CMK (cell line): ENCODE results near the gene MACROD2.
"Not testable (repeated sequence)": the region's sequence is repeated elsewhere in the genome, so short reads cannot be mapped to it uniquely, and the experiment has no call there.

Source experiments
- DNase-seq: peaks from one replicate; pipeline ENCODE4 v3.0.0-alpha.2; 2010; ENCODE audit warnings: low read depth

MACROD2 gene

GRCh38 chr20:14957402-14957801 is 962.1 kb downstream of the MACROD2 start:
- no peak for DNase-seq

GRCh38 chr20:14958626-14959025 is 963.3 kb downstream of the MACROD2 start:
- no peak for DNase-seq

GRCh38 chr20:14959506-14960475 is 964.5 kb downstream of the MACROD2 start:
- DNase-seq = no peak

- no peak for DNase-seq
Observed at GRCh38 chr20:14960831-14961230, 965.5 kb downstream of the MACROD2 start.

- no peak for DNase-seq
Observed at GRCh38 chr20:14963262-14963663, 967.9 kb downstream of the MACROD2 start.

- DNase-seq = no peak
Observed at GRCh38 chr20:14966203-14966602, 970.9 kb downstream of the MACROD2 start.

GRCh38 chr20:14966808-14967207 is 971.5 kb downstream of the MACROD2 start:
- DNase-seq = no peak

- DNase-seq = no peak
Observed at GRCh38 chr20:14972256-14972655, 976.9 kb downstream of the MACROD2 start.

- DNase-seq = no peak
Observed at GRCh38 chr20:14972690-14973089, 977.4 kb downstream of the MACROD2 start.

- no peak for DNase-seq
Observed at GRCh38 chr20:14979453-14979986, 984.2 kb downstream of the MACROD2 start.

GRCh38 chr20:14981486-14981885 is 986.2 kb downstream of the MACROD2 start:
- DNase-seq = not testable (repeated sequence)

- DNase-seq = not testable (repeated sequence)
Observed at GRCh38 chr20:14982324-14982723, 987.0 kb downstream of the MACROD2 start.

- no peak for DNase-seq
Observed at GRCh38 chr20:14984305-14984704, 989.0 kb downstream of the MACROD2 start.

GRCh38 chr20:14984768-14985622 is 989.7 kb downstream of the MACROD2 start:
- no peak for DNase-seq

GRCh38 chr20:14986026-14986655 is 990.8 kb downstream of the MACROD2 start:
- DNase-seq = no peak

- DNase-seq = no peak
Observed at GRCh38 chr20:14986656-14987055, 991.3 kb downstream of the MACROD2 start.

GRCh38 chr20:14989535-14990290 is 994.4 kb downstream of the MACROD2 start:
- no peak for DNase-seq

GRCh38 chr20:14991023-14991422 is 995.7 kb downstream of the MACROD2 start:
- no peak for DNase-seq

GRCh38 chr20:14992153-14992552 is 996.8 kb downstream of the MACROD2 start:
- DNase-seq = no peak

- no peak for DNase-seq
Observed at GRCh38 chr20:14992961-14993360, 997.6 kb downstream of the MACROD2 start.
